Fibroblast of the aortic adventitia (primary cell): Measurements from ENCODE around the gene SWAP70. TPM values are rescaled to one million over a fixed set of nuclear protein-coding genes. Genes with fewer than 3 reads are reported as not detected.
A peak's percentile ranks its signal among the peaks of the same experiment; 100 is the strongest.

Source experiments
- DNase-seq: peaks from one replicate; pipeline ENCODE4 v3.0.0-alpha.2; 2010; ENCODE audit warnings: low read depth
- H3K4me3 ChIP-seq: 2 replicates; pipeline ENCODE4 v1.5.1; 2011; ENCODE audit warnings: low read depth, mild to moderate bottlenecking, control low read depth, low read length, moderate library complexity
- total RNA-seq: library from RNA; depleted of rRNA; stranded (reverse); fragments of >200 nt; gene quantifications from 2 replicates; pipeline ENCODE4 v1.2.3, GENCODE V29; 2012; ENCODE audit warnings: low replicate concordance
- TF ChIP-seq, protein P1 (sequence below): IDR thresholded peaks from 2 replicates; pipeline ENCODE4 v1.5.1; 2011; ENCODE audit warnings: mild to moderate bottlenecking, low read length, control low read depth, inconsistent platforms; ENCODE audit not compliant: insufficient read depth

The SWAP70 gene
- total RNA-seq, 1 donor: 44.4 TPM

DNA sequence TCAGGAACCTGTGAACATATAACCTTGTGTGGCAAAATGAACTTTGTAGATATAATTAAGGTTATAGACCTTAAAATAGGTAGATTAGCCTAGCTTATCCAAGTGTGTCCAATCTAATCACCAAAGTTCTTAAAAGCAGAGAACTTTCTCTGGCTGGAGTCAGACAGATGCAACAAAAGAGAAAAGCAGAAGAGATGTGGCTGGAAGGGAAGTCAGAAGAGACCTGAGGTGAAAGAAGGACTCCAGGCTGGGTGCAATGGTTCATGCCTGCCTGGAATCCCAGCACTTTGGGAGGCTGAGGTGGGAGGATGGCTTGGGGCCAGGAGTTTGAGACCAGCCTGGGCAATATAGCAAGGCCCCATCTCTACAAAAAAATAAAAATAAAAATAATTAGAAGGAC lies 39.4 kb upstream of the SWAP70 start:
- no peak for DNase-seq
- no peak overlapping the region for H3K4me3 ChIP-seq
- TF ChIP-seq, protein P1, sequence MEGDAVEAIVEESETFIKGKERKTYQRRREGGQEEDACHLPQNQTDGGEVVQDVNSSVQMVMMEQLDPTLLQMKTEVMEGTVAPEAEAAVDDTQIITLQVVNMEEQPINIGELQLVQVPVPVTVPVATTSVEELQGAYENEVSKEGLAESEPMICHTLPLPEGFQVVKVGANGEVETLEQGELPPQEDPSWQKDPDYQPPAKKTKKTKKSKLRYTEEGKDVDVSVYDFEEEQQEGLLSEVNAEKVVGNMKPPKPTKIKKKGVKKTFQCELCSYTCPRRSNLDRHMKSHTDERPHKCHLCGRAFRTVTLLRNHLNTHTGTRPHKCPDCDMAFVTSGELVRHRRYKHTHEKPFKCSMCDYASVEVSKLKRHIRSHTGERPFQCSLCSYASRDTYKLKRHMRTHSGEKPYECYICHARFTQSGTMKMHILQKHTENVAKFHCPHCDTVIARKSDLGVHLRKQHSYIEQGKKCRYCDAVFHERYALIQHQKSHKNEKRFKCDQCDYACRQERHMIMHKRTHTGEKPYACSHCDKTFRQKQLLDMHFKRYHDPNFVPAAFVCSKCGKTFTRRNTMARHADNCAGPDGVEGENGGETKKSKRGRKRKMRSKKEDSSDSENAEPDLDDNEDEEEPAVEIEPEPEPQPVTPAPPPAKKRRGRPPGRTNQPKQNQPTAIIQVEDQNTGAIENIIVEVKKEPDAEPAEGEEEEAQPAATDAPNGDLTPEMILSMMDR: no peak

DNA sequence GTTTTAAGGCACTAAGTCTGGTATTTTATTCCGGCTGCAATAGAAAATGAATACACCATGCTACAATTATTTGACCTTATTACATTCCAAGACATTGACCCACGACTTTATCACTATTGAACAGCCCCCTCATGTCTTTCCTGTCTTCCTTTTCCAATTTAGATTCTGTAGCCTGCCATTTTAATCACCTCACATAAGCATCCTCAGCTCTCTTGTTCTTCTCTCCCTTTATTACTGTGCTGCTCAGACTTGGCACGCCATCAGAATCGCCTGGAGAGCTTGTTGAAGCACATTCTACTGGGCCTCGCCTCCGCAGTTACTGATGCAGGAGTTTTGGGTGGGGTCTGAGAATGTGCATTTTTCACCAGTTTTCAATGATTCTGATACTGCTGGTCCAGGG lies 38.7 kb upstream of the SWAP70 start:
- TF ChIP-seq, protein P1: no peak
- no peak overlapping the region for H3K4me3 ChIP-seq
- peak; percentile 58 for DNase-seq

DNA sequence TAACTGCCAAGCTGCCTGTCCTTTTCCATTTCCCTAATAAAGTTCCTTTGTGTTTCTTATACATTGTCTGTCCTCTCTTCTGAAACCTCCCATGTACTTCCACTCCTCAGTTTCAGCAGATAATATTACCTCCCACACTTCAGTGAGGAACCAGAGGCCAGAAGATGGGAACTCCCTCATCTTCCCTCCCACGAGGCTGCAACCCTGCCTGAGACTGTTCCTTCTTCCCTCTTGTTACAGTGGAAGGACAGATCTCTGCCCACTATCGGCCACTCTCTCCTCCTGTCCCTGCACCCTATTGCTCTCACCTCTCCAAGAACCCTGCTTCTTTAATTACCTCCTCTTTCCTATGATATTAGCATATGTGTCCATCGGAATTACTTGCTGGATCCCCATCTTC lies 38.1 kb upstream of the SWAP70 start:
- no peak for DNase-seq
- TF ChIP-seq, protein P1: no peak
- no peak overlapping the region for H3K4me3 ChIP-seq

GRCh38 chr11:9626496-9627394 lies 37.1 kb upstream of the SWAP70 start:
- TF ChIP-seq, protein P1: no peak
- H3K4me3 ChIP-seq: no peak overlapping the region
- no peak for DNase-seq

DNA sequence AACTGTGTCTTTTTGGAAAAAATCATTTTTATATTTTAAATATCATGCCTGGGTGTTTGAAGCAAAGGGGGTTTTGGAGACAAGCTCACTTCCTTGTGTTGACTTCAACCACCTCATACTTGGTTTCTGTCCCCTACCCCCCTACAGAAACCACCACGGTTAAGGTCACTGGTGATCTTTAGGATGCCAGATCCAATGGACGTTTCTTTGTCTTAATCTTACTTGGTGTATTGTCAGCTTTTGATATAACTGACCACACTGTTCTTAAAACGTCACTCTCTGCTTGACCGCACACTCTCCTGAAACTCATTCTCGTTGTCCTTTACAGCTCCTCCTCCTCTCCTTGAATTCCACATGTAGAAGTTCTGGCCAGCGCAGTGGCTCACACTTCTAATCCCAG lies 34.8 kb upstream of the SWAP70 start:
- TF ChIP-seq, protein P1: no peak
- no peak for DNase-seq
- H3K4me3 ChIP-seq: no peak overlapping the region

DNA sequence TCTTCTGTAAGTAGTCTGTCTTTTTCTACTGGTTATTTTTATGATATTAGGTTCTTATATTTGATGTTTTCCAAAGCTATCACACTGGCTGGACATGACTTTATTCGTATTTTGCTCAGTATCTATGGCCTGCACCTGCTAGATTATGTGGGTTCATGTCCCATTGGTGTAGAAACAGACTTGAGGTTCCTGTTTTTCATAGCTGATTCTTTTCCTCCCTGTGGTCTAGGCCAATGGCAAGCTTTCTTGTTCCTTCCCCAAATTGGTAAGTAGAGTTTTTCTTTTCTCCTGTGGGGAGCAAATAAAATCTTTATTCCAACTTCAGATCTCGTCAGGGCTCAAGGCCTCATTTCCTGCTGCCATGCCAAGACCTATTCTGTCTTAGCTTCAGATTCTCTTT lies 30.2 kb upstream of the SWAP70 start:
- DNase-seq: no peak
- H3K4me3 ChIP-seq: no peak overlapping the region
- TF ChIP-seq, protein P1: no peak
